Ramos (cell line): Measurements from ENCODE around the gene TMEM164.

ENCODE experiments used
- in situ Hi-C: fragments of 300-500 bp; cut with MboI; formaldehyde crosslinking; loops from one replicate; pipeline ENCODE4 v1.14.3; 2022; ENCODE audit warnings: low sequenced_read_pairs; ENCODE audit not compliant: unreplicated experiment

Gene TMEM164

GRCh38 chrX:110159235-110159634, 156.3 kb downstream of the TMEM164 start:
- in situ Hi-C loops = loop anchor here (5.0 to 25.0 kb wide), 2 partner anchors 248 to 678 kb away; no protein-coding TSS in a partner anchor

GRCh38 chrX:110159865-110160264, 157.0 kb downstream of the TMEM164 start:
- in situ Hi-C loops = loop anchor here (5.0 to 25.0 kb wide), 2 partner anchors 247 to 677 kb away; no protein-coding TSS in a partner anchor

DNA sequence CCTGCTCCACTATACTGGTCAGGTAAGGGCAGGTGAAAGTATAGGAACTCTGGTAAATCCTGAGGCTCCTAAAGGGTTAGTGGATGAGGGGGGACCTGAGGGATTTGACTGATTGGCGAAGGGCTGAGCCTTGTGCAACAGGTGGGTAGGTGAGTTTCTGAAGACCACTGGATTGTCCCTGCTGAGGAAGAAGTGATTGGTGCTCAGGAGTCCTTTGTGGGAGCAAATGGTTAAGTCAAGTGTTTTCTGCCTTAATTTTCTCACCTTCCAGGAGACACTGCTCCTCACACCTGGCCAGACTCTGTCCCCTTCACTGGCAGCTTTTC, 158.4 kb downstream of the TMEM164 start:
- in situ Hi-C loops = loop anchor here (25.0 kb wide), 1 partner anchor 676 kb away; no protein-coding TSS in a partner anchor

DNA sequence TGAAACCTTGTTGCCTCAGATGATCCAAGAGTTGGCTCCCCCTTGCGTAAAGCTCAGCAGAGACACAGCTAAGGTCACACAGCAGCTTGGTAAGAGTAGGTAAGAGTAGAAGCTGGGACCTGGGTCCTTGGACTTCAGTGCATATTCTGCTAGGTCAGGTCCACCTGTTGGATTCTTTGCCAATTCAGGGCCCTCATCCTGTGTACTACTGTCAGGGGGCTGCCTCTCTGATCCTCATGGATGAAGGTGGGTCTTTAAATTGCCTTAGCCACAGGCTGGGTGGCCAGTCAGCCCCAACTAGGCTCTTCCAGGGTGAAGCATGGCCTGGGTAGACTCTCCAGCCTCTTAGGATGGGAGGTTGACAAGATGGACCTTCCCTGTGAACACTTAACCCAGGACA, 159.2 kb downstream of the TMEM164 start:
- in situ Hi-C loops = loop anchor here (25.0 kb wide), 1 partner anchor 675 kb away; no protein-coding TSS in a partner anchor

DNA sequence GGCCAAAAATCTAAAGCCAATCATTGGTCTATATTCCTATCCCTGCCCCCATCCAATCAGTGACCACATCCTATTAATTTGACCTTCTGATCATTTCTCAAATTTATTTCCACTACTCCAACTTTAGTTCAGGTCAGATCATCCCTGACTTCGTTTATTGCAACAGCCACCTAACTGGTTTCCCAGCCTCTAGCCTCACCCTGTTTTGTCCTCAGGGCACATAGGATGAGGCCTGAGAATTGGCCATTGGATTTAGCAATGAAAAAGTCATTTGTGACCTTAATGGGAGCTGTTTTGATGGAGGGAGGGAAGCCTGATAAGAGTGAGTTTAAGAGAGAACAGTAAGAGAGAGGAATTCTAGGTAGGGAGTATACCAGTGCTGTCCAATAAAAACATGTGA, 160.0 kb downstream of the TMEM164 start:
- in situ Hi-C loops = loop anchor here (25.0 kb wide), 1 partner anchor 674 kb away; no protein-coding TSS in a partner anchor

DNA sequence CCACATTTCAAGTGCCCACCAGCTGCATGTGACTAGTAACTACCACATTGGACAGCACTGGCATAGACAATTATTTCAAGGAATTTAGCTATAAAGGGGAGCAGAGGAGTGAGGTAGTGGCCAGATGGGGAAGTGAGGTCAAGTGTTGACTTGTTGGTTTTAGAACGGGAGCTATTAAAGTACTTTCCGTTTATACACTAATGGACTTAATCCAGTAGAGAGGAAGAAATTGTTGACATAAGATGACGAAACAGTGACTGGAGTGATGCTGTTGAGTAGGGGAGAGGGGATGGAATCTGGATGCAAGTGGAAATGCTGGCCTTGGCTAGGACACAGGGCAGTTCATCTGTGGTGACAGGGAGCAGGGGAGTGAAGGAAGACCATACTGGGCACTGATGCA, 160.6 kb downstream of the TMEM164 start:
- in situ Hi-C loops = loop anchor here (25.0 kb wide), 1 partner anchor 674 kb away; no protein-coding TSS in a partner anchor

GRCh38 chrX:110167952-110168451, 165.1 kb downstream of the TMEM164 start:
- in situ Hi-C loops = loop anchor here (25.0 kb wide), 1 partner anchor 669 kb away; no protein-coding TSS in a partner anchor

GRCh38 chrX:110168585-110168984, 165.7 kb downstream of the TMEM164 start:
- in situ Hi-C loops = loop anchor here (25.0 kb wide), 1 partner anchor 669 kb away; no protein-coding TSS in a partner anchor

GRCh38 chrX:110170029-110170428, 167.1 kb downstream of the TMEM164 start:
- in situ Hi-C loops = loop anchor here (25.0 kb wide), 1 partner anchor 667 kb away; no protein-coding TSS in a partner anchor

GRCh38 chrX:110171442-110171841, 168.5 kb downstream of the TMEM164 start:
- in situ Hi-C loops = loop anchor here (25.0 kb wide), 1 partner anchor 666 kb away; no protein-coding TSS in a partner anchor

DNA sequence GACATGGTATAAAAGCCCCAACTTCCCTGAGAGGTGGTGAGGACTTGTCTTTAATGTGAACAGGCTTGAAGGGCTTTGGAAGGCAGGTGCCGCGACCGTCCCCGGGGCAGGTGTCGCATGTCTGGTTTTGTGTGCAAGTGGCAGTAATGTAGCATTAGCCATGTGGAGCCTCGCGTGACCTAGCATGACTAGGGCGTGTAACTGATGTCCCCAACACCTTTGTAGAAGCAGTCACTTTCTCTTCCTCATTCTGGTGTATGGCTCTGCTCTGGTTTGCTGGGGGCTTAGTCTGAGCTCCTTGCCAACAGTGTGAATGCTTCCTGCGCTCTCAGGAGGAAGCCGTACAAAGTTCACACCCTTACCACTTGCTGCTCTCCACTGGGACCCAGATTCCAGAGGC, 169.3 kb downstream of the TMEM164 start:
- in situ Hi-C loops = loop anchor here (25.0 kb wide), 1 partner anchor 665 kb away; no protein-coding TSS in a partner anchor

DNA sequence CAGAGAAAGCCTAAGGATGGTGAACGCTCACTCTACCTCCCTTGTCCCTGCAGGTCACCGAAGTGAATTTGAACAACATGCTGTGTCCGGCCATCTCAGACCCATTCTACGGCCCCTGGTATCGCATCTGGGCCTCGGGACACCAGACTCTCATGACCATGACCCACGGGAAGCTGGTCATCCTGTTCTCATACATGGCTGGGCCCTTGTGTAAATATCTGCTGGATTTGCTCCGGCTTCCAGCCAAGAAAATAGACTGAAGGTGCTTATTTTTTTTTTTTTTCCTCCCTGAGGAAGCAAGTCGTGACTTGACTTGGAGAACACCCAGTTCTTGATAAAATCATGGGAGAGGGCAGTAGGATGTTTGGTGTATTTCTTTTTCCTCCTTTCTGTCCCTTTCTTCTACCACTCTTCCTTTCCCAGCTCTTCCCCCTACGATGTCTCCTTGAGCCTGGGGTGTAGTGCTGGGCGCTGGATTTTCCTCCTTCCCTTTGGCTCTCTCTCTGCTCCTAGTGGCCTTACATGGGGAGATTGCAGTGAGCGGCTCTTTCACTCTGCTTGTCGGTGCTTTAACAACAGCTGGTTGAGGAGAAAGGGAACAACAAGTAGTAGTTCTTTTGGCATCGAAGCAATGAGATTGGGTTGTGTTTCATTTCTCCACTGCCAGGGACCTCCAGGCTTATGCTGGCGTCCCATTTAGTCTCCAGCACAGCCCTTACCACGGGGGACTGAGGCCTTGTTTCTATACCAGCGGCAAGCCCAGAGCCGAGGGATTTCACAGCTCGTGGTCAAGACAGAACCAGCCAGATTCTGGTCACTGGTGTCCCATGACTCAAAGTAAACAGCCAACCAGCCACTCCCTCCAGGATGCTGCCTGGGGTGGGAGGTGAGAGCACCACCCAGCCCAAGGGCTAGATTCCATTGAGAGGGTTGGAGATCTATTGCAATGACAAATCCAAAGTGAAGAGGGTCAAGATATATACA, 170.6 kb downstream of the TMEM164 start:
- in situ Hi-C loops = loop anchor here (25.0 kb wide), 1 partner anchor 664 kb away; no protein-coding TSS in a partner anchor

DNA sequence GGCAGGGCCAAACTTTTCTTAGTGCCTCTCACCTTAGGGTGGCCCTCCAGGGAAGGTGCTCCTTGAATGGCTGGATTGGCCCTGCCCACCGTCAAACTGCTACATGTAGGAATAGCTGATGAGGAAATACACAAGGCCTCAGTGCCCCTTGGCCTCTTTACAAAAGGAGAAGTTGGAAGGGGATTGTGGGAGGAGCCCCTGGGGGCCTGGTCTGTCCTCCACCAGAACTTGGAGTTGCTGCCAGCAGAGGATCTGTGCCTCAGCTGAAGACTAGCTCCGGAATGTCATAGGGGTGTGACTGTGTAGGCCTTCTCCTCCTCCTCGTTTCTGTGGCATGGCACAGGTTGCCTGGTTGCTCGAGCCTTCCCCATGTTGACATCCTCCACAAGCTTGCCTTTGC, 172.2 kb downstream of the TMEM164 start:
- in situ Hi-C loops = no loop called here

GRCh38 chrX:110175696-110176095, 172.8 kb downstream of the TMEM164 start:
- in situ Hi-C loops = no loop called here

DNA sequence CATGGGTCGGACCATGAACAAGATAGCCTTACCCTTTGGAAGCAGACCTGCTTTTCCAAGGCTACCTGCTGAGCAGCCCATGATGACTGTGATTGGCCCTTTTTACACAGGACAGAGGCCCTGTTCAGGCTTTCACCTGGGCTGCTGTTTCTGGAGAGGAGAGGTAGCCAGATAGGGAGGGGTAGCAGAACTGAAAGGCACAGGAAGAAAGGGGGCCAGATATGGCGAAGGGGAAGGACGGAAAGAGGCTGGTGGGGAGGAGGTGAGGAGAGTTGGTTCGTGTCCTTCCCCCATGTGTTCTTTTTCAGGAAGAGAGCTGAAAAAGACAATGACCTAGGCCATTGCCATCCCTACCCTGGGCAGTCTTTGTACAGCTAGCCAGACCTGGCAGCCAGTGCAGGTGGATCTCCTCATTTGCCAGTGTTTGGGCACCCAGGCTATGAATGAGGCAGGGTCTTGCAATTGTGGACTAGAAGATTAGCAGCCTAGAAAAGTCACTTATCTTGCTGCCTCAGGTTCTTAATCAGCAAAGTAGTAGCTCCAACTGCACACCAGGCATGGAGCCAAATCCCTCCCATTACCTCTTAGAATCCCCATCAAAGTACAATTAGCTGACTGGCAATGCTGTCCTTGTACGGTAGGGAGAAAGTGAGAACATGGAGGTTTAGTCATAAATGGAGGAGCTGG, 175.4 kb downstream of the TMEM164 start:
- in situ Hi-C loops = no loop called here

DNA sequence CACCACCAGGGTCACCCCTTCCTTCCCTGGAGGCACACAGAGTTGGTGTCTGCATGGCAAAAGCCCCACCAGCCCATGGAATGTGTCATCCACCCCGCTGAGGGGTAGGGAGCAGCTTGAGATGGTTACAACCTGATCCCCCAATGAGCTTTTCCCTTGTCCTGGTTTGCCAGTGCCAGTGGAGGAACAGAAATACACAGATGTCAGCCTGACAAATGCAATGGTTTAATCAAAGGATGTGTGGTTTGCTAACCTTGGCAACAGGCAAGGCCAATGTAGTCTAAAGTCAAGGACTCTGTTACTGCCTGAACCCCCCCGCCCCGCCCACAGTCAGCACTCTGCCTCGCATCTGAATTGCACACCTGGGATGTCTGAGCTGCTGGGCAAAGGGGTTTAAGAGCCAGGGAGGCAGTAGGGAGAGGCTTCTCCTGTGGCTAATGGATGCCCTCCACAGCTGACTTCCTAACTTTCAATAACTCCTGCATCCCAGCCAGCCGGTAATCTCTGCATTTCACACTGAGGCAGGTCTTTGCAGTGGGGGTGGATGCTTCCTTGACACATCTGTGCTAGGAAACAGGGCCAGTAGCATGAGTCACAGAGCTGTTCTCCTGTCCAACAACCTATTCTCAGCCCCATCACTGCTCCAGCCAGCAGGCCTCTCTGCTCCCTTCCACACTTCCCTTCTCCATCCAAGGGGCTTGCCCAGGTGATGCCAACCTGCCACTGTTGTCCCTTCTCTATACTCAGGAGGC, 177.4 kb downstream of the TMEM164 start:
- in situ Hi-C loops = no loop called here

GRCh38 chrX:110180928-110181310, 178.0 kb downstream of the TMEM164 start:
- in situ Hi-C loops = no loop called here

GRCh38 chrX:110181459-110182137, 178.7 kb downstream of the TMEM164 start:
- in situ Hi-C loops = no loop called here

- in situ Hi-C loops = no loop called here
These were observed 179.4 kb downstream of the TMEM164 start for GRCh38 chrX:110182362-110182761.
